T-helper 2 cell (primary cell): ENCODE data around the gene PLCL1.

Source experiments
- DNase-seq, 5 experiments: peaks; one replicate each; pipeline versions ENCODE4 v3.0.0 to v3.0.0-alpha.2; 2012 to 2022

Gene PLCL1

DNA sequence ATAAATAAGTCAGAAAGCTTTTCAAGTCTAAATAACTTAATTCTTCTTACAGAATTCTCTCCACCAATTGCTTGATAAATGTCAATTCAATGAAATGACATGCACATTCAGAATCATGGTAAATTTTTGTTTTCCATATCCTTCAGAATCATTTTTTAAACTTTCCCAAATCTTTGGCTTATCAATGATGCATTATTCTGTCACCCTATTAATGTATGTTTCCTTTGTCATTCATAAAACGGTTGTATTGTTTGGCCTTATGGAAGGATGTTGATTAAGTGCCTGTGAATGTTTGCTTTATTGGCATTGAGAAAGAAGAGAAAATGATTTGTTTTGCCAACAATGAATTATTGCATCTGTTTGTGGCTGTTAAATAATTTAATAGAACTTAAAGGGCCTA, 260.9 kb downstream of the PLCL1 start:
- no peak for DNase-seq

- DNase-seq: no peak
Observed at GRCh38 chr2:198066597-198066996, 262.2 kb downstream of the PLCL1 start.

- no peak for DNase-seq
Observed at GRCh38 chr2:198072655-198073054, 268.3 kb downstream of the PLCL1 start.

- no peak for DNase-seq
Observed at GRCh38 chr2:198073253-198073652, 268.9 kb downstream of the PLCL1 start.

GRCh38 chr2:198077477-198077876, 273.1 kb downstream of the PLCL1 start:
- no peak for DNase-seq

DNA sequence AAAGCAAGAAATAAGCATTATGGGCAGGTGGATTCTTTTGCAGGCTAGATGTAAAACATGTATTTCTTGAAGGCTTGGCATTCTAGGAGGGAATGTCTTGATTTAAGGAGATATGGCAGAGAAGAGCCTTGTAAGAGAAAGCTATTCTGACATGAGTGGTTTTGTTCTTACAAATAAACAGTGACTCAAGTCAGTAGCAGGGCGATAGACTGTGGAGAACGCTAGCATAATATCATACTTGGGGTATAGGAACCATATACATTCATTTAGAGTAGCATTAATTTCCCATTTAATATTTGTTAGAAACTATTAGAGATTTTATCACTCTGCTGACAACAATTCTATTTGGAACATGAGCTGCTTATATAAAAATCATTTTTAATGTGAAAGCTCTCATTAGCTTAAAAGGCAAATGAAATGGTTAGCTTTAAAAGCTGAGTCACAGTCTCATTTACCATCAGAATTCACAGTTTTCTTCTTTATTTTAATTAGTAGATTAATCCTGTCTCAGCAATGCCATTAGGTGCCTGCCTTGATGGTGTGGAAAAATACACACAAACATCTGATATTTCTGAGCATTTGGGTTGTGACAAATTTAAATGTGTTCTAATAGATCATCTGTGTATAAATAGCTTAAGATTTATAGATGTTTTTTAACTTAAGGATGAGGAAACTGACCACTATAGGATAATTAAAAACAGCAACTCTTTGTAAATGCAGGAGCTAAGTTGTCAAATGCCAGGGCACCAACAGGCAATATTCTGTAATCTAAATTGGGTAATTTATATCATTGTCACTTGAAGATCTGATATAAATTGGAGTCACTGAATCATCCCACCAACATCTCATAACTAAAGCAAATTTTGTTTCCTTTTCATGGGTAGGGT, 276.7 kb downstream of the PLCL1 start:
- peak in 1 of 5 experiments; percentile 66 for DNase-seq

DNA sequence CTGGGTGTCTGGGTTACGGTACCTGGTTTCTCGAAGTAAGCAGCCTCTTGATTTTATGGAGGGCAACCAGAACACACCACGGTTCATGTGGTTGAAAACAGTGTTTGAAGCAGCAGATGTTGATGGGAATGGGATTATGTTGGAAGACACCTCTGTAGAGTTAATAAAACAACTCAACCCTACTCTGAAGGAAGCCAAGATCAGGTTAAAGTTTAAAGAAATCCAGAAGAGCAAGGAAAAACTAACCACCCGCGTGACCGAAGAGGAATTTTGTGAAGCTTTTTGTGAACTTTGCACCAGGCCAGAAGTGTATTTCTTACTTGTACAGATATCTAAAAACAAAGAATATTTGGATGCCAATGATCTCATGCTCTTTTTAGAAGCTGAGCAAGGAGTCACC, 279.8 kb downstream of the PLCL1 start:
- DNase-seq: no peak

GRCh38 chr2:198096002-198096401, 291.6 kb downstream of the PLCL1 start:
- DNase-seq: no peak

- DNase-seq: no peak
Observed at GRCh38 chr2:198096965-198097364, 292.6 kb downstream of the PLCL1 start.

DNA sequence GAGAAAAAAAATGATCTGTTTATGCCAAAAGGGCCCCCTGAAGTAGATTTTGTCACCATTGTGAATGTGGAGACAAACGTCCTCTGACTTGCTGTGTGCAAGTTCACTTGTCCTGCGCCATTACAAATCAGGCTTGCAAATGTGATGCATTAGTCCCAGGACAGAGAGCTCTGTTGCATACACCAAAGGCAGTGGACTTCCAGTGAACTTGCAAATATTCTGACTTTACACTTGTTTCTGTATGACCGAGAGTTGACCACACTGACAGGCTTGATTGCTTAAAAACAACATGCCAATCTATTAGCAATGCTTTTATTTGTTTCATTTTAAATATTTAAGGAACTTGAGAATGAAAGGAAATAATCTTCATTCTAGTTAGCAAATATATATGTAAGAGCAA, 293.2 kb downstream of the PLCL1 start:
- DNase-seq: no peak

DNA sequence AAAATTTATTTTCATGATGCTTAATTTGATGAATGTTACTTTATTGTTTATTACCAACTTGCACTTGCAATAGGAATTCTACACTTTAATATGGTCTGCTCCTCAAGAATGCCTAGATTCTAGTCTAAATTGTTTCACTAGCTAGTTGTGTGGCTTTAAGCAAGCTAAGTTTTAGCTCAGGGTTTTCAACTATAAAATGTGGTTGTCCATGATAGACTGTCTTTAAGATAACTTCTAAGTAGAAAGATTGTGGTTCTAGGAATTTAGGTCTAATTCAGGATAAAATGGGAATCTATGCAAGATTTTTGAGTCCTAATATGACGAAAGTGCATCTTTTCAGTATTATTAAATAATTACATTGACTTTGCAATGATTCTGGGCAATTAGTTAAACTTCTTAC, 294.0 kb downstream of the PLCL1 start:
- no peak for DNase-seq

- DNase-seq: no peak
Observed at GRCh38 chr2:198098918-198099317, 294.5 kb downstream of the PLCL1 start.

DNA sequence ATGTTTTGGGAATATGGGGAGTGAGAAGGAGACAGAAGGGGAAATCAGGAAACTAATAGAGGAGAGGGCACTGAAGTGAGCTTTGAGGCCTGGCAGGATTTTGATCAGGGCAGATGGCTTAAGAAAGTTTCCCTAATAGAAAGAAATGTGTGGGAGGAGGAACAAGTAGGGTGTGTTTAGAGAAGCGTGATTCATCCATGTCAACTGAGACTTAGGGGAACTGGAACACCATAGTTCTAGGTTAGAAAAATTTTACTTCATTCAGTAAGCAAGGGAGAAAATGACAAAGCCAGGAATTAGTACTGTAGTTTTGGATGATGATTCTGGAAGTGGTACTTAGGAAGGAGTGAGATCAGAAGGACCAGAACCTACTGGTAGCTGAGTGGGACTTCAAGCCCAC, 296.0 kb downstream of the PLCL1 start:
- no peak for DNase-seq

GRCh38 chr2:198101688-198102087, 297.3 kb downstream of the PLCL1 start:
- DNase-seq: no peak

GRCh38 chr2:198102120-198102519, 297.7 kb downstream of the PLCL1 start:
- peak in 1 of 5 experiments; percentile 12 for DNase-seq

DNA sequence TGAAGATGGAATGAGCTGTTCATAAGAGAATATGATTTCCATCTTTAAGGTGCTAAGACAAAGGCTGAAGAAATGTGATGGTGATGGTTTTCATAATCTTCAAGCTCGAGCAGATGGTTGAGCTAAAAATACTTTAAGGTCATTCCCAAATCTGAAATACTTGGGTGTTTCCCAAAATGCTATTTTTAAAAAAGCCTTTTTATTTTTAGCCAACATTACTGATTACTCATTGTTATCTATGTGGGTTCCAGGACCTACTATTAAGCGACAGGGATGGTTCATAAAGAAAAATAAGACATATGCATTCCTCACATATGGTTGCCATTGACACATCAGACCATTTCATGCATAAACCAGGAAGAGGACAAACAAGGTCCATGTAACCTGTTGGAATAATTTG, 298.5 kb downstream of the PLCL1 start:
- DNase-seq: no peak

GRCh38 chr2:198106621-198107385, 302.4 kb downstream of the PLCL1 start:
- no peak for DNase-seq

DNA sequence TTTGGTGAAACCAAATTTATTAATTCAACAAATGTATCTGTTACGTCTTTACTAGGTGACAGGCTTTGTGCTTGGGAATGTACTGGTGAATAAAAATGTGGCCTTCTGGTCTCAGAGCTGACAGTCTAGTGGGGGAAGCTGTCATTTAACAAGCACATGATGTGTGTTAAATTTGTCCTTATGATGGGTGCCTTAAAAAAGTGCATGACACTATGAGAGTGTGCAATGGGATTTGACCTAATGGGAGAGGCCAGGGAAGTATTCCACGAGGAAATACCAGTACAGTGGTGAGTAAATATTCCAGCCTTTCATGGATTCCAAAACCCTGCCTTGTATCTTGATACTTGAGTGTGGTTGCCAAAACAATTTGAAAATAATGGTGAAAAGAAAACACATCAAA, 308.9 kb downstream of the PLCL1 start:
- DNase-seq: no peak

- DNase-seq: no peak
Observed at GRCh38 chr2:198114064-198114463, 309.7 kb downstream of the PLCL1 start.

- DNase-seq: no peak
Observed at GRCh38 chr2:198115201-198115600, 310.8 kb downstream of the PLCL1 start.

GRCh38 chr2:198116756-198117155, 312.4 kb downstream of the PLCL1 start:
- no peak for DNase-seq

DNA sequence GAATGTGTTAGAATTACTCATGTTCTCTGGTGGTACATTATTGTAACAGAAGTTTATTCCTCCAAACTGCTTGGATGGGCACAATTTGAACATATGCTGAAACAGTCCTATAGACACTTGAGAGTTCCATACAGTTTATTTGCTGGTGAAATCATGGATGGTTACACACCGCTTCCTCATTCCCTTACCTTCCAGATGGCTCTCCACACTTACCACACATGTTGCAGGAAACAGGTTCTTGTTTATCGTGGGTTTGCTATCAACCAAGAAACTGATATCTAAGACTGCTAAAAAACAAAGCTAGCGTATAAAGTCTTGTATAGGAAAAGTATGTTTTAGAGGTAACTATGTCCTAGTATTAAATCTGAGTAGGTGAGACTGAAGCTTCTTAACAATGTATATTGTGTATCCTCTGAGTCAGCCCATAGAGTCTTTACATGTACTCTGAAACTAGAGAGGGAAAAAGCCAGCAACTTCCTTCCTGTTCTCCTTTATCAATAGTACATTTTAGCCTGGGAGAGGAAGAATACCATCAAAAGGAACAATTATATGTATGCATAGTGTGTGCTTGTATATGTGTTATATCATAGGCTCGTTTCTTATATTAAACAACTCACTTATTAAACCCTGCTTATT, 313.1 kb downstream of the PLCL1 start:
- no peak for DNase-seq

- peak in 4 of 5 experiments; percentile 2 to 80 (median 18) for DNase-seq
Observed at GRCh38 chr2:198127627-198128026, 323.2 kb downstream of the PLCL1 start.

- DNase-seq: no peak
Observed at GRCh38 chr2:198129609-198130008, 325.2 kb downstream of the PLCL1 start.
